Head of caudate nucleus (tissue), 42 donors: ENCODE data around the gene VSIG1.

Experiments
- DNase-seq, 42 donors: peaks; one replicate each; pipeline versions ENCODE4 v3.0.0 to v3.0.0-alpha.2; 2020 to 2021; ENCODE audit warnings: mixed read lengths in 7 of 42
- intact Hi-C: fragments of 100-400 bp; cut with DNase I; formaldehyde crosslinking; loops from one replicate; pipeline ENCODE4 v1.15.0; 2022

VSIG1 gene

GRCh38 chrX:108055546-108055945 lies 10.7 kb downstream of the VSIG1 start:
- intact Hi-C loops, result no loop called here
- no peak for DNase-seq

- intact Hi-C loops, result no loop called here
- DNase-seq, result no peak
These were observed 14.9 kb downstream of the VSIG1 start for GRCh38 chrX:108059801-108060200.

- DNase-seq, result no peak
- intact Hi-C loops, result no loop called here
These were observed 19.1 kb downstream of the VSIG1 start for GRCh38 chrX:108064001-108064400.

- no peak for DNase-seq
- intact Hi-C loops, result no loop called here
These were observed 19.7 kb downstream of the VSIG1 start for GRCh38 chrX:108064613-108065012.

- intact Hi-C loops, result no loop called here
- no peak for DNase-seq
These were observed 23.3 kb downstream of the VSIG1 start for GRCh38 chrX:108068121-108068520.

GRCh38 chrX:108070891-108071290 lies 26.0 kb downstream of the VSIG1 start:
- DNase-seq, result no peak
- intact Hi-C loops, result no loop called here

GRCh38 chrX:108071578-108071977 lies 26.7 kb downstream of the VSIG1 start:
- intact Hi-C loops, result no loop called here

GRCh38 chrX:108072746-108073145 lies 27.9 kb downstream of the VSIG1 start:
- intact Hi-C loops, result no loop called here
- no peak for DNase-seq

More at GRCh38 chrX:108071578-108071977, 26.7 kb downstream of the VSIG1 start:
- no peak for DNase-seq

- intact Hi-C loops, result no loop called here
- DNase-seq, result no peak
These were observed 36.2 kb downstream of the VSIG1 start for GRCh38 chrX:108081110-108081509.

- intact Hi-C loops, result no loop called here
- no peak for DNase-seq
These were observed 42.9 kb downstream of the VSIG1 start for GRCh38 chrX:108087792-108088191.

- DNase-seq, result no peak
- intact Hi-C loops, result no loop called here
These were observed 43.6 kb downstream of the VSIG1 start for GRCh38 chrX:108088511-108088910.

- DNase-seq, result no peak
- intact Hi-C loops, result no loop called here
These were observed 45.8 kb downstream of the VSIG1 start for GRCh38 chrX:108090491-108091263.

- intact Hi-C loops, result no loop called here
- peak; percentile 82 to 97 (median 93) for DNase-seq
These were observed 46.5 kb downstream of the VSIG1 start, which contains the start of the genes ATG4A and PSMD10 for GRCh38 chrX:108091264-108091877. ATG4A (plus strand) TSS chrX:108091778; CDS start chrX:108091827, 49 bp downstream. PSMD10 (minus strand) TSS chrX:108091542; CDS start chrX:108091520, 22 bp downstream.

GRCh38 chrX:108091878-108092291 lies 47.0 kb downstream of the VSIG1 start:
- intact Hi-C loops, result no loop called here

GRCh38 chrX:108097380-108097779 lies 52.5 kb downstream of the VSIG1 start:
- intact Hi-C loops, result no loop called here
- no peak for DNase-seq

More at GRCh38 chrX:108091878-108092291, 47.0 kb downstream of the VSIG1 start:
- peak in 6 of 42 donors; percentile 14 to 38 (median 32) for DNase-seq

GRCh38 chrX:108105473-108105872 lies 60.6 kb downstream of the VSIG1 start:
- no peak for DNase-seq
- intact Hi-C loops, result no loop called here

GRCh38 chrX:108114541-108114940 lies 69.7 kb downstream of the VSIG1 start:
- no peak for DNase-seq
- intact Hi-C loops, result no loop called here

GRCh38 chrX:108117988-108118387 lies 73.1 kb downstream of the VSIG1 start:
- DNase-seq, result no peak
- intact Hi-C loops, result no loop called here

GRCh38 chrX:108121291-108121690 lies 76.4 kb downstream of the VSIG1 start:
- intact Hi-C loops, result no loop called here
- no peak for DNase-seq

- intact Hi-C loops, result no loop called here
- no peak for DNase-seq
These were observed 77.9 kb downstream of the VSIG1 start for GRCh38 chrX:108122748-108123147.
